B cell (primary cell): Measurements from ENCODE around the gene HCK.

Experiments used
- EZH2 ChIP-seq: IDR thresholded peaks from 2 replicates; pipeline ENCODE4 v1.6.1; 2012; ENCODE audit warnings: borderline replicate concordance, low read depth, mild to moderate bottlenecking, moderate library complexity, low read length; ENCODE audit not compliant: insufficient read depth, poor library complexity, severe bottlenecking
- TF ChIP-seq, protein P1 (sequence below): fragments of 200-600 bp; IDR thresholded peaks from one replicate; pipeline ENCODE4 v1.8.0; 2022; ENCODE audit warnings: antibody characterized with exemption, mild to moderate bottlenecking

DNA sequence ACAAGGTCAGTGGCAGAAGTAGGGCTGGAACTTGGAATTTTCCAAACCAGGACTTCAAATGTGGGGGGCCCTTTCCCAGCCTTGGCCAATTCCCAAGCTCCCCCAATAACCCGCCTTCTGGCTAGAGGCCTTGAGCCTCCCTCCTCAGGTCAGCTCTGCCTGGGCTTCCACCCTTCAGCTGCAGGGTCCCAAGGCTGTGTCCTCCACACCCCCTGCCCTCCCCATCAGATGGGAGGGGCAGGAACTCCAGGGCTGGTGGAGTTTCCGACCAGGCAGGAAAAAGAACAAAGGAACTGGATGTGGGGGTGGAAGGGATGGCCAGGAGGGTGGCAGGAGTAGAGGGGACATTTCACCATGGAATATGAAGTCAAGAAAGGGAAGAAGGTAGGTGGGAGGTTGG, 41.9 kb upstream of the HCK start, which contains the start of gene CCM2L:
- TF ChIP-seq, protein P1, sequence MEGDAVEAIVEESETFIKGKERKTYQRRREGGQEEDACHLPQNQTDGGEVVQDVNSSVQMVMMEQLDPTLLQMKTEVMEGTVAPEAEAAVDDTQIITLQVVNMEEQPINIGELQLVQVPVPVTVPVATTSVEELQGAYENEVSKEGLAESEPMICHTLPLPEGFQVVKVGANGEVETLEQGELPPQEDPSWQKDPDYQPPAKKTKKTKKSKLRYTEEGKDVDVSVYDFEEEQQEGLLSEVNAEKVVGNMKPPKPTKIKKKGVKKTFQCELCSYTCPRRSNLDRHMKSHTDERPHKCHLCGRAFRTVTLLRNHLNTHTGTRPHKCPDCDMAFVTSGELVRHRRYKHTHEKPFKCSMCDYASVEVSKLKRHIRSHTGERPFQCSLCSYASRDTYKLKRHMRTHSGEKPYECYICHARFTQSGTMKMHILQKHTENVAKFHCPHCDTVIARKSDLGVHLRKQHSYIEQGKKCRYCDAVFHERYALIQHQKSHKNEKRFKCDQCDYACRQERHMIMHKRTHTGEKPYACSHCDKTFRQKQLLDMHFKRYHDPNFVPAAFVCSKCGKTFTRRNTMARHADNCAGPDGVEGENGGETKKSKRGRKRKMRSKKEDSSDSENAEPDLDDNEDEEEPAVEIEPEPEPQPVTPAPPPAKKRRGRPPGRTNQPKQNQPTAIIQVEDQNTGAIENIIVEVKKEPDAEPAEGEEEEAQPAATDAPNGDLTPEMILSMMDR: no peak
- no peak for TF ChIP-seq EZH2
